ENCODE results near the gene KRTAP5-10. TPM values are rescaled to one million over a fixed set of nuclear protein-coding genes. Genes with fewer than 3 reads are reported as not detected.

The KRTAP5-10 gene
- total RNA-seq, 1 experiment from 2014 or later: 0.20 TPM

- Histone ChIP-seq H4K20me1 (ENCODE audit: insufficient read depth) (no peaks in the 10 kb centered on the region), H3K4me3 (replicated peaks in 1 of 2; ENCODE audit: low read depth in 1 of 2, low read length in 2 of 2) (no peak overlapping the region), H3K4me2 (ENCODE audit: low read length) (no peak overlapping the region), H3K9me3 (ENCODE audit: control insufficient read depth in 1 of 2, insufficient read depth in 1 of 2, low read depth in 1 of 2, low read length in 2 of 2) (no peaks in the 10 kb centered on the region), H2AFZ (ENCODE audit: low read depth, low read length, poor library complexity, severe bottlenecking) (no peak overlapping the region), H3K79me2 (ENCODE audit: insufficient read depth, low read length) (no peaks in the 10 kb centered on the region), H3K9ac (ENCODE audit: low read length) (no peak overlapping the region), H3K9me2 (ENCODE audit: insufficient read depth) (no peaks in the 10 kb centered on the region), H3K36me3 (ENCODE audit: control insufficient read depth in 1 of 2, insufficient read depth in 2 of 2, low read length in 2 of 2) (no peaks in the 10 kb centered on the region), H3K27me3 (ENCODE audit: insufficient read depth, low read length) (peaks cover 1% of the 10 kb centered on the region; the same call in 1 of the 2 replicates), H3K4me1 (ENCODE audit: control insufficient read depth in 1 of 2, insufficient read depth in 2 of 2, low read length in 2 of 2) (no peaks in the 10 kb centered on the region), H3K27ac (ENCODE audit: low read depth, low read length) (no peak overlapping the region)
- ChIA-PET RAD21 (ENCODE audit: low non-redundant PET in 1 of 2, low total read pairs in 2 of 2, uncharacterized antibody in 2 of 2, unreplicated experiment in 2 of 2) (no interaction called here), POLR2A (no interaction called here), CTCF (no interaction called here)
- ATAC-seq (no peak), DNase-seq (ENCODE audit: low read depth, low spot score) (no peak)
- no peak for TF ChIP-seq SRF (IDR thresholded peaks at IDR 0.05; ENCODE audit: low read depth)
- no peak for TF ChIP-seq CBX3 (IDR thresholded peaks at IDR 0.05; ENCODE audit: low read depth)
- no peak for TF ChIP-seq ZFX (IDR thresholded peaks at IDR 0.05)
- TF ChIP-seq EZH2phosphoT487 (IDR thresholded peaks at IDR 0.05; ENCODE audit: borderline replicate concordance): no peak
- no peak for TF ChIP-seq RAD21 (IDR thresholded peaks at IDR 0.05; ENCODE audit: low read depth)
- no peak for TF ChIP-seq ATF3 (IDR thresholded peaks at IDR 0.05)
- no peak for TF ChIP-seq TCF7L2 (IDR thresholded peaks at IDR 0.05; ENCODE audit: borderline replicate concordance, extremely low read depth, insufficient read depth, insufficient read length)
- TF ChIP-seq JUND (IDR thresholded peaks at IDR 0.05): no peak
- no peak for TF ChIP-seq CEBPB (IDR thresholded peaks at IDR 0.05; ENCODE audit: low read depth)
- no peak for TF ChIP-seq REST (IDR thresholded peaks at IDR 0.05; ENCODE audit: low read depth)
- no peak for TF ChIP-seq ZBTB33 (IDR thresholded peaks at IDR 0.05; ENCODE audit: extremely low read depth, insufficient replicate concordance, low read length)
- TF ChIP-seq FOSL1 (IDR thresholded peaks at IDR 0.05; ENCODE audit: low read depth): no peak
- no peak for TF ChIP-seq POLR2AphosphoS5 (IDR thresholded peaks at IDR 0.05; ENCODE audit: low read depth, low read length)
- TF ChIP-seq EGR1 (IDR thresholded peaks at IDR 0.05; ENCODE audit: low read depth): no peak
- no peak for TF ChIP-seq YY1 (IDR thresholded peaks at IDR 0.05; ENCODE audit: extremely low read depth, insufficient replicate concordance, low read depth, low read length)
- intact Hi-C loops (cut with micrococcal nuclease): no loop called here
- BruUV-seq (replicated peaks): no TSS peak
These were observed 9.9 kb upstream of the KRTAP5-10 start for GRCh38 chr11:71555508-71555907.

All from HCT116 (cell line).